Pons (tissue), 1 donor: ENCODE measurements around the gene MXD1.

Experiments used
- DNase-seq: peaks from one replicate; pipeline ENCODE4 v3.0.0-alpha.2; 2016; ENCODE audit warnings: low spot score

Gene MXD1

GRCh38 chr2:69952336-69953115, 37.6 kb downstream of the MXD1 start:
- DNase-seq, result no peak

GRCh38 chr2:69954084-69954483, 39.2 kb downstream of the MXD1 start:
- no peak for DNase-seq

- no peak for DNase-seq
These were observed 40.1 kb downstream of the MXD1 start for GRCh38 chr2:69955029-69955428.

GRCh38 chr2:69956475-69956979, 41.6 kb downstream of the MXD1 start:
- no peak for DNase-seq

GRCh38 chr2:69957965-69958364, 43.1 kb downstream of the MXD1 start:
- no peak for DNase-seq

- no peak for DNase-seq
These were observed 43.6 kb downstream of the MXD1 start for GRCh38 chr2:69958480-69958879.

- no peak for DNase-seq
These were observed 44.5 kb downstream of the MXD1 start for GRCh38 chr2:69959425-69959824.

- DNase-seq, result no peak
These were observed 45.9 kb downstream of the MXD1 start for GRCh38 chr2:69960821-69961220.

- DNase-seq, result peak; percentile 89
These were observed 46.6 kb downstream of the MXD1 start, which contains the start of gene ASPRV1 for GRCh38 chr2:69961496-69961895. Gene ASPRV1 (minus strand): TSS chr2:69961631. CDS start chr2:69961436, 195 bp downstream.

GRCh38 chr2:69962986-69963730, 48.2 kb downstream of the MXD1 start:
- DNase-seq, result no peak

GRCh38 chr2:69964353-69964841, 49.5 kb downstream of the MXD1 start:
- DNase-seq, result no peak

GRCh38 chr2:69965756-69966445, 51.0 kb downstream of the MXD1 start:
- DNase-seq, result no peak

GRCh38 chr2:69966496-69966895, 51.6 kb downstream of the MXD1 start:
- no peak for DNase-seq

- no peak for DNase-seq
These were observed 53.7 kb downstream of the MXD1 start for GRCh38 chr2:69968609-69969008.

- no peak for DNase-seq
These were observed 54.4 kb downstream of the MXD1 start for GRCh38 chr2:69969126-69969983.

- DNase-seq, result no peak
These were observed 55.1 kb downstream of the MXD1 start for GRCh38 chr2:69969991-69970390.

- no peak for DNase-seq
These were observed 57.9 kb downstream of the MXD1 start for GRCh38 chr2:69972822-69973221.

GRCh38 chr2:69973335-69973735, 58.4 kb downstream of the MXD1 start:
- no peak for DNase-seq

- DNase-seq, result no peak
These were observed 60.4 kb downstream of the MXD1 start for GRCh38 chr2:69975136-69975852.

GRCh38 chr2:69975853-69976462, 61.0 kb downstream of the MXD1 start:
- no peak for DNase-seq
